ENCODE measurements around the gene IFITM10. TPM values are rescaled to one million over a fixed set of nuclear protein-coding genes. Genes with fewer than 3 reads are reported as not detected.
A peak's percentile ranks its signal among the peaks of the same experiment; 100 is the strongest.

Gene IFITM10
- total and polyA plus RNA-seq, 10 of the 15 experiments (the other 5 are each of a cell fraction or from before 2014, with no cell fraction given), result 0.04 to 0.27 TPM; not detected in 8

GRCh38 chr11:1755692-1756561, 5.5 kb upstream of the IFITM10 start:
- POLR2A ChIA-PET, result no interaction called here
- Histone ChIP-seq H3K9ac (ENCODE audit: control insufficient read depth, insufficient read depth, low read length) (no peak overlapping the region), H4K20me1 (ENCODE audit: control insufficient read depth, insufficient read depth) (no peaks in the 10 kb centered on the region), H2AFZ (ENCODE audit: control insufficient read depth, low read depth, low read length) (no peak overlapping the region), H3K9me3 (replicated peaks; ENCODE audit: control insufficient read depth, insufficient read depth, low read length) (no peaks in the 10 kb centered on the region), H3K27me3 (replicated peaks in 1 of 2; ENCODE audit: control insufficient read depth in 2 of 2, insufficient read depth in 2 of 2, low read length in 1 of 2) (no peaks in the 10 kb centered on the region), H3K27ac (ENCODE audit: control insufficient read depth, insufficient read depth) (no peak overlapping the region), H3K4me1 (ENCODE audit: control insufficient read depth, insufficient read depth, low read length) (no peaks in the 10 kb centered on the region), H3K4me2 (ENCODE audit: control insufficient read depth, insufficient read depth) (no peak overlapping the region), H3K36me3 (ENCODE audit: control insufficient read depth in 2 of 2, insufficient read depth in 2 of 2, low read length in 1 of 2) (no peaks in the 10 kb centered on the region), H3K79me2 (ENCODE audit: control insufficient read depth, insufficient read depth, low read length) (no peaks in the 10 kb centered on the region), H3K4me3 (no peak overlapping the region)
- RAD21 ChIA-PET (ENCODE audit: unreplicated experiment), result no interaction called here
- ATAC-seq (no peak), FAIRE-seq (no peak), DNase-seq (ENCODE audit: low read depth, low spot score) (no peak)
- no TSS peak for BruUV-seq (replicated peaks)
- intact Hi-C loops (cut with micrococcal nuclease; ENCODE audit: unreplicated experiment), result no loop called here
- 77% methylated on average over 16 of the region's 16 CpGs for WGBS (ENCODE audit: insufficient coverage, insufficient replicate concordance, low lambda C conversion rate, missing lambda C conversion rate)
- CTCF ChIA-PET, result no interaction called here
- in situ Hi-C loops (cut with MboI), result no loop called here
- SMC1A ChIA-PET (ENCODE audit: uncharacterized antibody, unreplicated experiment), result no interaction called here
- peak; percentile 53; the same call in 1 of the 2 replicates for TF ChIP-seq CHD2 (IDR thresholded peaks at IDR 0.05; ENCODE audit: borderline replicate concordance, low read depth, low read length)
- no peak for TF ChIP-seq SUZ12 (IDR thresholded peaks at IDR 0.05; ENCODE audit: unreplicated experiment)

- ChIA-PET RAD21 (ENCODE audit: unreplicated experiment) (no interaction called here), SMC1A (ENCODE audit: uncharacterized antibody, unreplicated experiment) (no interaction called here), POLR2A (no interaction called here), CTCF (no interaction called here)
- no peaks in the 10 kb centered on the region for H3K4me1 ChIP-seq (ENCODE audit: control insufficient read depth, insufficient read depth, low read length)
- H2AFZ ChIP-seq (ENCODE audit: control insufficient read depth, low read depth, low read length), result no peak overlapping the region
- H4K20me1 ChIP-seq (ENCODE audit: control insufficient read depth, insufficient read depth), result no peaks in the 10 kb centered on the region
- no peak for ATAC-seq
- no peaks in the 10 kb centered on the region for H3K27me3 ChIP-seq (replicated peaks in 1 of 2; ENCODE audit: control insufficient read depth in 2 of 2, insufficient read depth in 2 of 2, low read length in 1 of 2)
- intact Hi-C loops (cut with micrococcal nuclease; ENCODE audit: unreplicated experiment), result no loop called here
- 73% methylated on average over 9 of the region's 9 CpGs for WGBS (ENCODE audit: insufficient coverage, insufficient replicate concordance, low lambda C conversion rate, missing lambda C conversion rate)
- H3K9ac ChIP-seq (ENCODE audit: control insufficient read depth, insufficient read depth, low read length), result no peak overlapping the region
- H3K4me2 ChIP-seq (ENCODE audit: control insufficient read depth, insufficient read depth), result no peak overlapping the region
- no TSS peak for BruUV-seq (replicated peaks)
- H3K4me3 ChIP-seq, result no peak overlapping the region
- in situ Hi-C loops (cut with MboI), result no loop called here
- no peaks in the 10 kb centered on the region for H3K79me2 ChIP-seq (ENCODE audit: control insufficient read depth, insufficient read depth, low read length)
- no peak for FAIRE-seq
- H3K9me3 ChIP-seq (replicated peaks; ENCODE audit: control insufficient read depth, insufficient read depth, low read length), result no peaks in the 10 kb centered on the region
- no peak overlapping the region for H3K27ac ChIP-seq (ENCODE audit: control insufficient read depth, insufficient read depth)
- TF ChIP-seq YBX1 (IDR thresholded peaks at IDR 0.05), result no peak
- no peak for TF ChIP-seq POLR2AphosphoS5 (IDR thresholded peaks at IDR 0.05; ENCODE audit: low read length)
- TF ChIP-seq CHD4 (IDR thresholded peaks at IDR 0.05), result no peak
- no peak for TF ChIP-seq CBX3 (IDR thresholded peaks at IDR 0.05; ENCODE audit: borderline replicate concordance, low read depth)
- TF ChIP-seq BACH1 (IDR thresholded peaks at IDR 0.05; ENCODE audit: borderline replicate concordance), result no peak
- no peak for TF ChIP-seq E2F4 (IDR thresholded peaks at IDR 0.05; ENCODE audit: low read depth, low read length)
- no peak for TF ChIP-seq MTA2 (IDR thresholded peaks at IDR 0.05; ENCODE audit: low read depth)
- no peak for TF ChIP-seq EZH2 (IDR thresholded peaks at IDR 0.05; ENCODE audit: borderline replicate concordance, control insufficient read depth, low read depth, low read length)
- no peak for TF ChIP-seq ZNF24 (IDR thresholded peaks at IDR 0.05)
- no peak for TF ChIP-seq CBFB (IDR thresholded peaks at IDR 0.05; ENCODE audit: low read depth)
- no peak for TF ChIP-seq FOXK2 (IDR thresholded peaks at IDR 0.05)
- no peak for TF ChIP-seq TCF3 (IDR thresholded peaks at IDR 0.05; ENCODE audit: borderline replicate concordance, insufficient read depth, low read depth, low read length)
- TF ChIP-seq BCL3 (IDR thresholded peaks at IDR 0.05; ENCODE audit: borderline replicate concordance, insufficient read depth, low read depth, low read length, poor library complexity, severe bottlenecking), result no peak
- TF ChIP-seq SMARCA5 (IDR thresholded peaks at IDR 0.05), result no peak
- no peak for TF ChIP-seq RCOR1 (conservative IDR thresholded peaks at IDR 0.05; ENCODE audit: low read depth, low read length)
- no peak for TF ChIP-seq SIN3A (IDR thresholded peaks at IDR 0.05; ENCODE audit: low read depth, low read length)
- DNase-seq (ENCODE audit: low read depth, low spot score), result no peak
- no peaks in the 10 kb centered on the region for H3K36me3 ChIP-seq (ENCODE audit: control insufficient read depth in 2 of 2, insufficient read depth in 2 of 2, low read length in 1 of 2)
Measured at GRCh38 chr11:1755344-1755691, 4.9 kb upstream of the IFITM10 start.

Measured in GM12878 (cell line).